Measurements from ENCODE around the gene PHACTR2. TPM values are rescaled to one million over a fixed set of nuclear protein-coding genes. Genes with fewer than 3 reads are reported as not detected.

Gene PHACTR2
- total RNA-seq, 1 donor from 2014 or later: 44.7 TPM

DNA sequence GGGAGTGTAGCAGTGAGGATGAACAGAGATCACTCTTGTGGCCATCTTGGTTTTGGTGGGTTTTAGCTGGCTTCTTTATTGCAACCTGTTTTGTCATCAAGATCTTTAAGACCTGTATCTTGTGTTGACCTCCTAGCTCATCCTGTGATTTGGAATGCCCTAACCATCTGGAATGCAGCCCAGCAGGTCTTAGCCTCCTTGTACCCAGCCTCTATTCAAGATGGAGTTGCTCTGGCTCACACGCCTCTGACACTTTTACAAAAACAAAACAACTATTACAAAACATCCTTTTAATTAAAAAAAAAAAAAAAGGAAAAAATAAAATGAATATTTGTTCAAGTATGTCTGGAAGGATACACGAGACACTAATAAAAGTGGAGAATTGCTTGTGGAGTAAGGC, 62.4 kb downstream of the PHACTR2 start:
- TF ChIP-seq CTCF (IDR thresholded peaks at IDR 0.05; ENCODE audit: insufficient read depth, low read depth, low read length): no peak
- no peak for TF ChIP-seq EZH2 (IDR thresholded peaks at IDR 0.05; ENCODE audit: insufficient read depth, low read length)
- H3K4me3 Mint-ChIP-seq (ENCODE audit: unreplicated experiment): no peak overlapping the region
- no peak overlapping the region for H3K9ac ChIP-seq (ENCODE audit: low read length)
- H4K20me1 ChIP-seq (ENCODE audit: insufficient read depth, low read length): peaks cover 10% of the 10 kb centered on the region
- H3K27ac Mint-ChIP-seq (ENCODE audit: unreplicated experiment): no peak overlapping the region
- H3K36me3 ChIP-seq (ENCODE audit: insufficient read depth, low read length): no peaks in the 10 kb centered on the region
- no peaks in the 10 kb centered on the region for H3K27me3 Mint-ChIP-seq (ENCODE audit: low read depth, unreplicated experiment)
- no peak overlapping the region for H3K4me2 ChIP-seq (ENCODE audit: low read length)
- H3K36me3 Mint-ChIP-seq (ENCODE audit: low read depth, unreplicated experiment): peaks cover 3% of the 10 kb centered on the region
- no peaks in the 10 kb centered on the region for H3K9me3 ChIP-seq (ENCODE audit: insufficient read depth, low read depth, low read length)
- H3K4me3 ChIP-seq (ENCODE audit: insufficient read depth, low read depth, low read length): no peak overlapping the region
- H3K9me3 Mint-ChIP-seq (ENCODE audit: unreplicated experiment): peaks cover 2% of the 10 kb centered on the region
- H3K79me2 ChIP-seq (ENCODE audit: insufficient read depth, low read length): peaks cover 3% of the 10 kb centered on the region
- DNase-seq (ENCODE audit: low read depth) (no peak), FAIRE-seq (no peak)
- H2AFZ ChIP-seq (ENCODE audit: low read depth, low read length): no peak overlapping the region
- H3K27ac ChIP-seq (ENCODE audit: low read depth, low read length): no peak overlapping the region
- H3K27me3 ChIP-seq (ENCODE audit: insufficient read depth, low read length): no peaks in the 10 kb centered on the region
- H3K4me1 Mint-ChIP-seq (ENCODE audit: low read depth, unreplicated experiment): peaks cover 15% of the 10 kb centered on the region
- H3K4me1 ChIP-seq (ENCODE audit: insufficient read depth, low read length): peaks cover 24% of the 10 kb centered on the region

DNA sequence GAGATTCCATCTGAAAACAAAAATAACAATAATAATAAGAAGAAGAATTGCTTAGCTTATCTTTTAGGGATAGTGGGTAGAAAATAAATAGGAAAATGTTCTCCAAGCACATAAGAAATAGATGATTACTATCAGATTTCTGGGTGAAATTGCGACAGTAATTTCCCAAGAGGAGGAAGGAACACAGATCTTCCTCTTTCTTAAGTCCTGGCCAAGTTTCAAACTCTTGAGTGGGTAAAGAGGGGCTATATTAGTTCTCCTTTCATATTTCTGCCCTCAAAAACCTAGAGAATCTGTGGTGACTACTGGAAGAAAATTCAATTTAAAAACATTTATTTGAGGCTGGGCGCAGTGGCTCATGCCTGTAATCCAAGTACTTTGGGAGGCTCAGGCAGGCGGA, 63.7 kb downstream of the PHACTR2 start:
- no peak for FAIRE-seq
- no peak overlapping the region for H3K4me3 Mint-ChIP-seq (ENCODE audit: unreplicated experiment)
- DNase-seq (ENCODE audit: low read depth): no peak

More for the DNA sequence above, 63.7 kb downstream of the PHACTR2 start:
- Histone ChIP-seq H3K79me2 (ENCODE audit: insufficient read depth, low read length) (peaks cover 6% of the 10 kb centered on the region), H4K20me1 (ENCODE audit: insufficient read depth, low read length) (peaks cover 12% of the 10 kb centered on the region), H3K27me3 (ENCODE audit: insufficient read depth, low read length) (no peaks in the 10 kb centered on the region), H3K4me1 (ENCODE audit: insufficient read depth, low read length) (peaks cover 36% of the 10 kb centered on the region), H2AFZ (ENCODE audit: low read depth, low read length) (no peak overlapping the region), H3K4me2 (ENCODE audit: low read length) (no peak overlapping the region), H3K9ac (ENCODE audit: low read length) (no peak overlapping the region), H3K27ac (ENCODE audit: low read depth, low read length) (no peak overlapping the region), H3K4me3 (ENCODE audit: insufficient read depth, low read depth, low read length) (no peak overlapping the region), H3K36me3 (ENCODE audit: insufficient read depth, low read length) (no peaks in the 10 kb centered on the region), H3K9me3 (ENCODE audit: insufficient read depth, low read depth, low read length) (no peaks in the 10 kb centered on the region)
- no peak for TF ChIP-seq CTCF (IDR thresholded peaks at IDR 0.05; ENCODE audit: insufficient read depth, low read depth, low read length)
- no peak overlapping the region for H3K27ac Mint-ChIP-seq (ENCODE audit: unreplicated experiment)
- peaks cover 3% of the 10 kb centered on the region for H3K36me3 Mint-ChIP-seq (ENCODE audit: low read depth, unreplicated experiment)
- H3K4me1 Mint-ChIP-seq (ENCODE audit: low read depth, unreplicated experiment): peaks cover 26% of the 10 kb centered on the region
- no peaks in the 10 kb centered on the region for H3K27me3 Mint-ChIP-seq (ENCODE audit: low read depth, unreplicated experiment)
- H3K9me3 Mint-ChIP-seq (ENCODE audit: unreplicated experiment): peaks cover 2% of the 10 kb centered on the region

Data from astrocyte (in vitro differentiated cells and primary cell).